Type B pancreatic cell (in vitro differentiated cells): Measurements from ENCODE around the gene FAM120C. TPM values are rescaled to one million over a fixed set of nuclear protein-coding genes. Genes with fewer than 3 reads are reported as not detected.

Experiments
- DNase-seq: peaks from one replicate; pipeline ENCODE4 v3.0.0; 2021; ENCODE audit warnings: mixed read lengths; ENCODE audit not compliant: unreplicated experiment; ENCODE audit errors: extremely low spot score
- H3K27ac Mint-ChIP-seq: 2 replicates; pipeline ENCODE4 v1.8.0; 2021; ENCODE audit warnings: mild to moderate bottlenecking, mixed read lengths
- H3K27me3 Mint-ChIP-seq: 2 replicates; pipeline ENCODE4 v1.8.0; 2021; ENCODE audit warnings: mixed read lengths
- H3K36me3 Mint-ChIP-seq: 2 replicates; pipeline ENCODE4 v1.8.0; 2021; ENCODE audit warnings: mixed read lengths
- H3K4me1 Mint-ChIP-seq: one replicate; pipeline ENCODE4 v1.8.0; 2021; ENCODE audit warnings: mixed read lengths; ENCODE audit not compliant: unreplicated experiment
- H3K4me3 Mint-ChIP-seq: 2 replicates; pipeline ENCODE4 v1.8.0; 2021; ENCODE audit warnings: mild to moderate bottlenecking, mixed read lengths
- H3K9me3 Mint-ChIP-seq: 2 replicates; pipeline ENCODE4 v1.8.0; 2021; ENCODE audit warnings: mixed read lengths
- total RNA-seq: library from RNA; stranded (reverse); gene quantifications from 2 replicates; pipeline ENCODE4 v1.2.1, GENCODE V29; 2021; ENCODE audit warnings: low replicate concordance
- TF ChIP-seq, protein P1 (sequence below): fragments of 200-600 bp; sonication (generic); conservative IDR thresholded peaks from 2 replicates; pipeline ENCODE4 v1.5.0; 2021; ENCODE audit warnings: antibody characterized with exemption, mild to moderate bottlenecking

FAM120C gene
- total RNA-seq, 1 donor from 2014 or later = 12.7 TPM

DNA sequence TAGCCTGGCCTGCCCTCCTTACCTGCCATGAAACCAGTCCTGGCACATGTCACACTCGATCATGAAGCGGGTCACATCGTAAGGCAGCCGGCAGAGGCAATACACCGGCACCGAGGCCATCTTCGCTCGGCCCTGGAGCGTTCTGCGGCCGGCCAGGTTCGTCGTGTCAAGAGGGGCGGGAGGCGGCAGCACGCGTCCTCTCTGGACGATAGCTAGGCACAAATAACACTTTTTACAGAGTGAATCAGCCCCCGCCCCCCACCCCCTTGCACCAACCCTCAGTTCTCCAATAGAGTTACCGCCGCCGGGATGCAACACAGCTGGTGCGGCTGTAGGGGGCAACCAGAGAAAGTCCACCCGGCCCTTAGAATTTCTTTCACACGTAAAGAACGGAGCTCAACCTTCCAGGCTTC is 140.4 kb downstream of the FAM120C start:
- Mint-ChIP-seq H3K4me3 (peak overlapping the region; percentile 97), H3K27me3 (no peaks in the 10 kb centered on the region), H3K36me3 (no peaks in the 10 kb centered on the region), H3K4me1 (peaks cover 10% of the 10 kb centered on the region), H3K27ac (peak overlapping the region; percentile 99), H3K9me3 (no peaks in the 10 kb centered on the region)
- no peak for DNase-seq
- TF ChIP-seq, protein P1, sequence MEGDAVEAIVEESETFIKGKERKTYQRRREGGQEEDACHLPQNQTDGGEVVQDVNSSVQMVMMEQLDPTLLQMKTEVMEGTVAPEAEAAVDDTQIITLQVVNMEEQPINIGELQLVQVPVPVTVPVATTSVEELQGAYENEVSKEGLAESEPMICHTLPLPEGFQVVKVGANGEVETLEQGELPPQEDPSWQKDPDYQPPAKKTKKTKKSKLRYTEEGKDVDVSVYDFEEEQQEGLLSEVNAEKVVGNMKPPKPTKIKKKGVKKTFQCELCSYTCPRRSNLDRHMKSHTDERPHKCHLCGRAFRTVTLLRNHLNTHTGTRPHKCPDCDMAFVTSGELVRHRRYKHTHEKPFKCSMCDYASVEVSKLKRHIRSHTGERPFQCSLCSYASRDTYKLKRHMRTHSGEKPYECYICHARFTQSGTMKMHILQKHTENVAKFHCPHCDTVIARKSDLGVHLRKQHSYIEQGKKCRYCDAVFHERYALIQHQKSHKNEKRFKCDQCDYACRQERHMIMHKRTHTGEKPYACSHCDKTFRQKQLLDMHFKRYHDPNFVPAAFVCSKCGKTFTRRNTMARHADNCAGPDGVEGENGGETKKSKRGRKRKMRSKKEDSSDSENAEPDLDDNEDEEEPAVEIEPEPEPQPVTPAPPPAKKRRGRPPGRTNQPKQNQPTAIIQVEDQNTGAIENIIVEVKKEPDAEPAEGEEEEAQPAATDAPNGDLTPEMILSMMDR = peak; percentile 48

DNA sequence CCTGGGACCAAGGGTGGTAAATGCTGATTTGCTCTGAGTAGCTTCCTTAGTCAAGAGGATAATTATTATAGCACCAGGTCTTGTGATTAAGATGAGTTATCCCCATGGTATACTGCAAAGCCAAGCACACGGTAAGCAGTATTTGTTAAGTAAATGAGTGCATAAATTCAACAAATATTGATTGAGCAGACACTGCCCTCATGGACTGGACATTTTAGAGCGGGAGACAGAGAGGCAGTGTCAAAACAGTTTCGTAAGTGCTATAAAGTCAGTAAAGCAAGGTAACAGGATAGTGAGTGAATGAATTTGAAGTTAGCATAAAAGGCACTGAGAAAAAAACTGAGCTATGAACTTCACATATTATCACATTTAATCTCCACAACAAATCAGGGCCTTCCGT is 152.7 kb downstream of the FAM120C start:
- no peak overlapping the region for H3K27ac Mint-ChIP-seq
- no peak for DNase-seq

DNA sequence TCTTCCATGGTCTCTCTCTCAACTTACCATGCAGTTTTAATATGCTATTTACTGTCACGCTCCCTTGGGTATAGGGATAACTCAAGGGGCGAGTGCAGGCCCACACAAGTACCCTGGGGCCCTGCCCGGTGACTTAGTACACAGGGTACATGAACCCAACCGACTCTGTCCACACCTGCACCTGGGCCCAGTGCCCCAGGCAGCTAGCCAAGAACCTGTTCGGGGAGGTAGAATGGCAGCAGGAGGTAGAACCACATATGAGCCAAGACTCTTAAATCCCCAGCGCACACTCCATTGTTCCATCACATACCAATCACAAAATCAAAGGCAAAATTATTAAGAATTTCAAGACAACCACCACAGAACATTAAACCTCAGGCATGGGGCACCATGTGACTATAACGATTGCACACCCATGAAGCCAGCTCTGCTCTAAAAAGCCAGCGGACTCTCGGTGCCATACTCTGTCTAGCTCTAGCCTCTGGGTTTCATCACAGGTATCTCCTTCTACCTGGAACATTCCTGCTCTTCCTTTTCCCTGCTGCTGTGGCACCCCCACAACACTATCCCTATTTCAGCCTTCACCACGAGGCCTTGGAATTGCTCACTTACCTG is 153.4 kb downstream of the FAM120C start:
- TF ChIP-seq, protein P1 = no peak
- Mint-ChIP-seq H3K9me3 (peaks cover 5% of the 10 kb centered on the region), H3K4me1 (no peaks in the 10 kb centered on the region), H3K27me3 (no peaks in the 10 kb centered on the region), H3K4me3 (no peak overlapping the region), H3K36me3 (peaks cover 36% of the 10 kb centered on the region), H3K27ac (no peak overlapping the region)
- DNase-seq = no peak

More for the DNA sequence above, 152.7 kb downstream of the FAM120C start:
- TF ChIP-seq, protein P1 = no peak
- Mint-ChIP-seq H3K9me3 (peaks cover 4% of the 10 kb centered on the region), H3K36me3 (peaks cover 35% of the 10 kb centered on the region), H3K27me3 (no peaks in the 10 kb centered on the region), H3K4me3 (no peak overlapping the region), H3K4me1 (no peaks in the 10 kb centered on the region)

DNA sequence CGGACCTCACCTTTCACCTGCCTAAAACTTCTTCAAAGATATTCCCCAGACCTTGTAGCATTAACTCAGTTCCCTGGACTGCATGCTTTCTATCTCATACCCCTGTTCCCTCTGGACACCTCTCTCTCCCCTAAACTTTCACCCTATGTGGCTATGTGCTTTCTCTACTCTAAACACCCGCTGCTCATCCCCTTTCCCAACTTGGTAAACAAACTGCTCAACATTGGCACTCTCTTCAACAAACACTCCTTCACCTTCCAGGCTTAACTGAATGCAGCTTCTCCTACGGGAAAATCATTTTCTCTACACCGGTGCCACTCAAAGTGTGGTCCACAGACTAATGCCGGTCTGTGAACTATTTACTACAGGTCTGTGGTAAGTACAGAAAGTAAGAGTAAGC is 158.7 kb downstream of the FAM120C start:
- TF ChIP-seq, protein P1 = no peak
- H3K4me3 Mint-ChIP-seq = no peak overlapping the region
- H3K36me3 Mint-ChIP-seq = peaks cover 43% of the 10 kb centered on the region
- H3K9me3 Mint-ChIP-seq = peaks cover 5% of the 10 kb centered on the region
- no peak overlapping the region for H3K27ac Mint-ChIP-seq
- H3K27me3 Mint-ChIP-seq = no peaks in the 10 kb centered on the region
- DNase-seq = peak; percentile 2
- H3K4me1 Mint-ChIP-seq = no peaks in the 10 kb centered on the region

Other genes with a start within 250 kb of the FAM120C start
- gene PHF8, start 138.8 kb downstream of the FAM120C start, total RNA-seq = 36.0 and 37.9 TPM in 2 replicates
- 8.1 and 18.5 TPM in 2 replicates for gene WNK3, start 174.8 kb upstream of the FAM120C start, total RNA-seq